Measurements from ENCODE around the gene DNAH11.

The DNAH11 gene

DNA sequence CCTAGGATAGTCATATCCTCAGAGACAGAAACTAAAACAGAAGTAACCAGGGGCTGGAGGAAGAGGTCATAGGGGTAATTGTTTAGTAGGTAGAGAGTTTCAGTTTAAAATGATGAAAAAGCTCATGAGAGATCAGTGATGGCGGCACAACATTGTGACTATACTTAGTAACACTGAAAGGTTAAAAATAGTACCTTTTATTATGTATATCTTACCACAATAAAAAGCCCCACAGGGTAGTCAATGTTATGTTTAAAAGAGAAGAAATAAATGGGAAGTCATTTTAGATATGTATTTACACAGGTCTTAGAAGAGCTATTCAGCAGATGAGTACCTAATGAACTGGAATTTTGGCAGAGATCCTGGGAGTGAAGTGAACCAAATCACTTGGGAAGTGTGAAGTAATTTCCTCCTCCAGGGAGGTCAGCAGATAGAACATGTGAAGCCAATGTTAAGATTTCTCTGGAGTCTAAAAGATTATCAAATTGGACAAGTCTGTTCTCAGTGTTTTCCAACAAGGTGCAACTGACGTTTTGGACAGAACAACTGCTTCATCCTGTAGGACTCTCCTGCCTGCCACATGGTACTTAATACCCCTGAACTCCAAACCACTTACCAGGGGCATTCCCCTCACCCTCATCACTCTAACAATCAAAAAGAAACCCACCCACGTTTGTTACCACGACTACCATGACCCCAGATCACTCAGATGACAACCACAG lies 396.5 kb downstream of the DNAH11 start:
- TF ChIP-seq, protein P1, sequence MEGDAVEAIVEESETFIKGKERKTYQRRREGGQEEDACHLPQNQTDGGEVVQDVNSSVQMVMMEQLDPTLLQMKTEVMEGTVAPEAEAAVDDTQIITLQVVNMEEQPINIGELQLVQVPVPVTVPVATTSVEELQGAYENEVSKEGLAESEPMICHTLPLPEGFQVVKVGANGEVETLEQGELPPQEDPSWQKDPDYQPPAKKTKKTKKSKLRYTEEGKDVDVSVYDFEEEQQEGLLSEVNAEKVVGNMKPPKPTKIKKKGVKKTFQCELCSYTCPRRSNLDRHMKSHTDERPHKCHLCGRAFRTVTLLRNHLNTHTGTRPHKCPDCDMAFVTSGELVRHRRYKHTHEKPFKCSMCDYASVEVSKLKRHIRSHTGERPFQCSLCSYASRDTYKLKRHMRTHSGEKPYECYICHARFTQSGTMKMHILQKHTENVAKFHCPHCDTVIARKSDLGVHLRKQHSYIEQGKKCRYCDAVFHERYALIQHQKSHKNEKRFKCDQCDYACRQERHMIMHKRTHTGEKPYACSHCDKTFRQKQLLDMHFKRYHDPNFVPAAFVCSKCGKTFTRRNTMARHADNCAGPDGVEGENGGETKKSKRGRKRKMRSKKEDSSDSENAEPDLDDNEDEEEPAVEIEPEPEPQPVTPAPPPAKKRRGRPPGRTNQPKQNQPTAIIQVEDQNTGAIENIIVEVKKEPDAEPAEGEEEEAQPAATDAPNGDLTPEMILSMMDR (IDR thresholded peaks at IDR 0.05; ENCODE audit: insufficient read depth, missing control alignments), result no peak
- DNase-seq (ENCODE audit: insufficient read length, low spot score), result no peak
- no peak for FAIRE-seq

DNA sequence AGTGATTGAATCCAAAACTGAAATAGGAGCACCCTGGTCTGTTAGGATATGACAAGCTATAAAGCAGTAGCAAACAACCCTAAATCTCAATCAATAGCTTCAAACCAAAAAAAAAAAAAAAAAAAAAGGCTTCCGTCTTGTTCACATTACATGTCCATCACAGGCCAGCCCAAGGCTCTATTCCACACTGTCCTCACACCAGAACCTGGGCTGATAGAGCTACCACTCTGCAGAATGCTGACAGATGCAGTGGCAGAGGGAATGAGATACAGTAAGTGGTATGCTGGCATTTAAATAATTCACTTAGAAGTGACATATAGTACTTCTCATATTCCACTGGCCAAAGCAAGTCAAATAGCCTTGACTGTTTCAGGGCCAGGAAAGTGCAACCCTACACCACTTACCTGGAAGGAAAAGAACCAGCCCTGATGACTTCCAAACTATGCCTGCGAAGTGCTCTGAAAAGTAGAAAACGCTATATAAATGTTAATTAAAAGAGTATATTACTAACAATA lies 397.1 kb downstream of the DNAH11 start:
- TF ChIP-seq, protein P1 (IDR thresholded peaks at IDR 0.05; ENCODE audit: insufficient read depth, missing control alignments), result no peak
- FAIRE-seq, result no peak
- DNase-seq (ENCODE audit: insufficient read length, low spot score), result no peak

DNA sequence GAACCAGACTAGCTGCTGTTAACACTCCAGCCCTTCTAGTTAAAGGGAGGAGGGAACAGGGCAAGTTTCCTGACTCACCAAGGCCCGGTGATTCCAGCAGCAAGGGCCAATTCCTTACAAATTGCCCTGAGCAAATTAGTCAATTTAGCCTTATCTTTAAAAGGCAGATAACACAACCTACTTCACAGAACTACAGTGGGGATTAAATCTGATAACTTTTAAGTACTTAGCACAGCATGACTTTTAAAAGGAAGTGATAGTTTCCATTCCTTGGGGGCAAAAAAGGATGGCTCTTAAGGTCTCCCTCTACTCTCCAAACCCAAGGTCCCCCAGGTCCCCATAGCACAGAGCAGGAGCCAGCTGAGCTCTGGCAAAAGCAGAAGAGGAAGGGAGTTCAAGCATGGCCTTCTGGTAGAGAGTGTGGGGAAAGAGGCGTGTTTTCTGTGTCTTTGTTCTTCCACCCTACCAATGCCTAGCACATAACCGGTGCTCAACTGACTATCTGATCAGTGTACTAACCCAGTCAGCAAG lies 398.8 kb downstream of the DNAH11 start:
- no peak for FAIRE-seq
- no peak for DNase-seq (ENCODE audit: insufficient read length, low spot score)
- TF ChIP-seq, protein P1 (IDR thresholded peaks at IDR 0.05; ENCODE audit: insufficient read depth, missing control alignments), result no peak

DNA sequence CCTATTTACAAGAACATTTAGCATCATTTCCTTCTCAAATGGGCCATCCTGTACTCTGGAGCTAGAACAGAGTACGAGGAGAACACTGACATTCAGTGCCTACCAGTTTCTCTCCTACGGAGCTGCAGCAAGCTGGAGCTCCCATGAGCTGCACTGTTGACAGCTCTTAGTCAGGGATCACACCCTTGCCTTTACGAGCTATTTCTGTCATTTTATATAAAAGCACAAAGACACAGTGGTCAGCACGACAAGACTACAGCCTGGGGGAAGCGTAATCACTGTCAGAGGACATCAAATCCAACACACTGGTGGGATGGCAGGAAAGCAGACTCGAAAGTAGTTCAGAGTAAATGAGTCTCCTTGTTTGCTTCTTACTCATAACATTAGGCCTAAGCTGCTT lies 400.1 kb downstream of the DNAH11 start:
- no peak for FAIRE-seq
- DNase-seq (ENCODE audit: insufficient read length, low spot score), result no peak
- TF ChIP-seq, protein P1 (IDR thresholded peaks at IDR 0.05; ENCODE audit: insufficient read depth, missing control alignments), result no peak

DNA sequence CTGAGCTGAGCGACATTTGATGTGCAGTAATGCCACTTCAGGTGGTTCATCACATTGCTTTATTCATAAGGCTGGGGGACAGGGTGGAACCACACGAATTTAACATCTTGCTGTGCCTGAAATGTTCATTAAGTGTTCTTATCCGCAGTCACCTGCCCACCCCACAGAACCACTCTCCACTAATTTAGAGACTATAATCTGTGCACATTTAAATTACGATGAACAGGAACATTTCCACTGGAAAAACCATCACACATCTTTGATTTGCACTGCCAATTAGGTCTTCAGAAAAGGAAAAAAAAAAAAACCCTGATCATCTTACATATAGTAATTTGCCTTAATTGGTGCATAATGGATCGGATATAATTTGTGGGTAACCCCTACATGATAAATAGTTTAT lies 400.6 kb downstream of the DNAH11 start:
- no peak for DNase-seq (ENCODE audit: insufficient read length, low spot score)
- TF ChIP-seq, protein P1 (IDR thresholded peaks at IDR 0.05; ENCODE audit: insufficient read depth, missing control alignments), result no peak
- no peak for FAIRE-seq

DNA sequence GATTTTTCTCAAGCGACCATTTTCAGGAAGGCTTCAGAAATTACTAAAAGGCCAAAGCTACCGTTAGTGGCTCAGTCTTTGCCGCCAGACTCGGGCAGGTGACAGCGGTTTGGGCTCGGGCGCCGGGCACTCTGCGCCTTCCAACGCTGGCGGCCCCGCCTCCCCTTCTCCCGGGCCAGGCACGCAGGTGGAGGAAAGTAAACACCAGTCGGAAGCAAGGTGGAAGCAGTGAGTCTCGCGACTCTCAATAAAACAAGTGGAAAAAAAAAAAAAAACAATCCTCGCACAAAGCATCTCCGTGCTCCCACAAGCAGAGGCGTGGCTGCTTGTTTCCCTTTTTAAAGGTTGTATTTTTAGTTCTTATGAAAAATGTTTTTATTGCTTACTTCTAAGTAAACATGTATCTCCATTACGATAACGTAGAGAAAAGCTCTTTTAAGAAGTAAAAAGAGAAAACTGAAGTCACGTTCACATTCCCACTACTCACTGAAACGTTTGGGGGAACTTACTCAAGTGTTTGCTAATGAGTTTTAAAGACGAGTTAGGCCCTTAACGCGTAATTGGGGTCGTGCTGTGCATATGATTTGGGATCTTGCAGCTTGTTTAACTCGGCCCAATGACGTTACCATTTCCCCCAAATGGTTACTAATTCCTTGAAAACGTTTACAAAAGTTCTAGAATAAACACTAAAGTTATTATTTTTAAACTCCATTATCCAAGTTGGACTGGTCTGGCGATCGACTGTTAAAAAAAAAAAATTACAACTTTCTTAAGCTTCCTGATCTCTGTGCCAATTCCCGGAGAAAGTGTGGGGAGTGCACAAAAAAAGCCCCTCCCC lies 402.0 kb downstream of the DNAH11 start:
- no peak for DNase-seq (ENCODE audit: insufficient read length, low spot score)
- TF ChIP-seq, protein P1 (IDR thresholded peaks at IDR 0.05; ENCODE audit: insufficient read depth, missing control alignments), result no peak
- FAIRE-seq, result no peak

Measured in D721Med (cell line).